Mesothelial cell of epicardium (in vitro differentiated cells): ENCODE measurements around the gene ELMO1. TPM values are rescaled to one million over a fixed set of nuclear protein-coding genes. Genes with fewer than 3 reads are reported as not detected.

Source experiments
- DNase-seq, 2 experiments: peaks; one replicate each; pipeline ENCODE4 v3.0.0; 2021; ENCODE audit warnings: low spot score in 2 of 2; ENCODE audit not compliant: unreplicated experiment in 2 of 2
- H3K27ac Mint-ChIP-seq: 2 replicates; pipeline ENCODE4 v1.8.0; 2021; ENCODE audit warnings: mixed read lengths
- H3K27me3 Mint-ChIP-seq: 2 replicates; pipeline ENCODE4 v1.8.0; 2021; ENCODE audit warnings: low read depth, mixed read lengths
- H3K36me3 Mint-ChIP-seq: 2 replicates; pipeline ENCODE4 v1.8.0; 2021; ENCODE audit warnings: mixed read lengths
- H3K4me1 Mint-ChIP-seq: 2 replicates; pipeline ENCODE4 v1.8.0; 2021; ENCODE audit warnings: mixed read lengths
- H3K4me3 Mint-ChIP-seq: 2 replicates; pipeline ENCODE4 v1.8.0; 2021; ENCODE audit warnings: mild to moderate bottlenecking, moderate library complexity, mixed read lengths
- H3K9me3 Mint-ChIP-seq: 2 replicates; pipeline ENCODE4 v1.8.0; 2021; ENCODE audit warnings: mixed read lengths
- CTCF ChIP-seq: fragments of 200-600 bp; sonication (generic); IDR thresholded peaks from one replicate; pipeline ENCODE4 v1.5.0; 2021; ENCODE audit warnings: antibody characterized with exemption; ENCODE audit not compliant: unreplicated experiment
- total RNA-seq: library from RNA; stranded (reverse); gene quantifications from 3 replicates; pipeline ENCODE4 v1.2.1, GENCODE V29; 2021

ELMO1 gene
- total RNA-seq, 1 donor from 2014 or later: 9.6 TPM

GRCh38 chr7:37033141-37033540 is 415.5 kb downstream of the ELMO1 start:
- no peaks in the 10 kb centered on the region for H3K36me3 Mint-ChIP-seq
- peaks cover 18% of the 10 kb centered on the region for H3K9me3 Mint-ChIP-seq
- H3K4me1 Mint-ChIP-seq: peaks cover 28% of the 10 kb centered on the region
- H3K4me3 Mint-ChIP-seq: no peak overlapping the region
- no peak for TF ChIP-seq CTCF
- no peak for DNase-seq
- H3K27me3 Mint-ChIP-seq: no peaks in the 10 kb centered on the region
- H3K27ac Mint-ChIP-seq: peak overlapping the region; percentile 41

GRCh38 chr7:37032258-37032601 is 416.4 kb downstream of the ELMO1 start:
- Mint-ChIP-seq H3K27ac (peak overlapping the region; percentile 93), H3K36me3 (no peaks in the 10 kb centered on the region), H3K4me1 (peaks cover 28% of the 10 kb centered on the region), H3K9me3 (peaks cover 17% of the 10 kb centered on the region), H3K4me3 (no peak overlapping the region), H3K27me3 (no peaks in the 10 kb centered on the region)
- no peak for TF ChIP-seq CTCF
- no peak for DNase-seq

- TF ChIP-seq CTCF: no peak
- Mint-ChIP-seq H3K27me3 (peaks cover 1% of the 10 kb centered on the region), H3K9me3 (peaks cover 17% of the 10 kb centered on the region), H3K36me3 (no peaks in the 10 kb centered on the region), H3K4me3 (no peak overlapping the region), H3K4me1 (peaks cover 28% of the 10 kb centered on the region), H3K27ac (peak overlapping the region; percentile 93)
- DNase-seq: peak; percentile 23 to 55
Observed at GRCh38 chr7:37031571-37032257, 416.9 kb downstream of the ELMO1 start.

- peaks cover 1% of the 10 kb centered on the region for H3K27me3 Mint-ChIP-seq
- no peak overlapping the region for H3K27ac Mint-ChIP-seq
Observed at GRCh38 chr7:37028909-37029440, 419.7 kb downstream of the ELMO1 start.

GRCh38 chr7:37027557-37028341 is 420.9 kb downstream of the ELMO1 start:
- DNase-seq: no peak
- Mint-ChIP-seq H3K36me3 (no peaks in the 10 kb centered on the region), H3K4me1 (peaks cover 15% of the 10 kb centered on the region), H3K27me3 (peaks cover 1% of the 10 kb centered on the region), H3K27ac (no peak overlapping the region), H3K4me3 (no peak overlapping the region), H3K9me3 (peaks cover 14% of the 10 kb centered on the region)
- no peak for TF ChIP-seq CTCF

More at GRCh38 chr7:37028909-37029440, 419.7 kb downstream of the ELMO1 start:
- Mint-ChIP-seq H3K4me1 (peaks cover 27% of the 10 kb centered on the region), H3K36me3 (no peaks in the 10 kb centered on the region), H3K4me3 (no peak overlapping the region), H3K9me3 (peaks cover 14% of the 10 kb centered on the region)
- no peak for DNase-seq
- TF ChIP-seq CTCF: no peak
